HepG2 (cell line): ENCODE data around the gene LMAN2. TPM values are rescaled to one million over a fixed set of nuclear protein-coding genes. Genes with fewer than 3 reads are reported as not detected.

Experiments used
- AKNA ChIP-seq: sonication (generic); formaldehyde crosslinking; IDR thresholded peaks from 2 replicates; pipeline ENCODE4 v1.4.0; 2020; ENCODE audit warnings: missing genetic modification reagents, borderline replicate concordance
- DRAP1 ChIP-seq: IDR thresholded peaks from 2 replicates; pipeline ENCODE4 v1.6.1; 2016; ENCODE audit warnings: missing genetic modification reagents, missing compliant biosample characterization
- FLYWCH1 ChIP-seq: sonication (generic); formaldehyde crosslinking; IDR thresholded peaks from 2 replicates; pipeline ENCODE4 v1.8.1; 2023; ENCODE audit warnings: mild to moderate bottlenecking, missing genetic modification reagents
- FOXP1 ChIP-seq, 2 experiments: fragments of 450-650 bp in 1 of 2; IDR thresholded peaks; 2 replicates each; pipeline ENCODE4 v1.6.1; 2017 to 2018; ENCODE audit warnings: antibody characterized with exemption in 1 of 2
- HOXA5 ChIP-seq: sonication (generic); formaldehyde crosslinking; IDR thresholded peaks from 2 replicates; pipeline ENCODE4 v1.4.0; 2020; ENCODE audit warnings: missing genetic modification reagents
- IKZF4 ChIP-seq: sonication (generic); formaldehyde crosslinking; IDR thresholded peaks from 2 replicates; pipeline ENCODE4 v1.5.1; 2020; ENCODE audit warnings: borderline replicate concordance, mild to moderate bottlenecking, low read depth, missing genetic modification reagents; ENCODE audit errors: not compliant biosample characterization
- JUN ChIP-seq: sonication (generic); formaldehyde crosslinking; IDR thresholded peaks from 2 replicates; pipeline ENCODE4 v1.4.0; 2020; ENCODE audit warnings: mild to moderate bottlenecking, missing genetic modification reagents
- MED1 ChIP-seq: sonication (generic); formaldehyde crosslinking; IDR thresholded peaks from 2 replicates; pipeline ENCODE4 v1.4.0; 2020; ENCODE audit warnings: missing genetic modification reagents
- NPAS2 ChIP-seq: sonication (generic); formaldehyde crosslinking; IDR thresholded peaks from 2 replicates; pipeline ENCODE4 v1.8.0; 2022; ENCODE audit warnings: mild to moderate bottlenecking, missing genetic modification reagents, borderline replicate concordance
- NR2F6 ChIP-seq, 2 experiments: IDR thresholded peaks; 2 replicates each; pipeline ENCODE4 v1.6.1; 2016; ENCODE audit warnings: antibody characterized with exemption in 1 of 2, mild to moderate bottlenecking in 1 of 2
- SP5 ChIP-seq: IDR thresholded peaks from 2 replicates; pipeline ENCODE4 v1.6.1; 2016; ENCODE audit warnings: low read depth, borderline replicate concordance
- THAP11 ChIP-seq: IDR thresholded peaks from 2 replicates; pipeline ENCODE4 v1.6.1; 2016; ENCODE audit warnings: missing biosample characterization, missing genetic modification reagents
- XBP1 ChIP-seq: sonication (generic); formaldehyde crosslinking; IDR thresholded peaks from 2 replicates; pipeline ENCODE4 v1.5.0; 2020; ENCODE audit warnings: missing genetic modification reagents
- ZBTB39 ChIP-seq: sonication (generic); formaldehyde crosslinking; IDR thresholded peaks from 2 replicates; pipeline ENCODE4 v1.5.0; 2020; ENCODE audit warnings: missing genetic modification reagents
- ZFP37 ChIP-seq: sonication (generic); formaldehyde crosslinking; IDR thresholded peaks from 2 replicates; pipeline ENCODE4 v1.4.0; 2020; ENCODE audit warnings: missing genetic modification reagents, borderline replicate concordance
- ZNF282 ChIP-seq: fragments of 450-650 bp; IDR thresholded peaks from 2 replicates; pipeline ENCODE4 v1.6.1; 2018; ENCODE audit not compliant: partially characterized antibody
- ZNF317 ChIP-seq: sonication (generic); formaldehyde crosslinking; IDR thresholded peaks from 2 replicates; pipeline ENCODE4 v1.5.0; 2020; ENCODE audit warnings: mild to moderate bottlenecking, missing genetic modification reagents
- ZNF550 ChIP-seq: sonication (generic); formaldehyde crosslinking; IDR thresholded peaks from 2 replicates; pipeline ENCODE4 v1.4.0; 2020; ENCODE audit warnings: mild to moderate bottlenecking, missing genetic modification reagents, borderline replicate concordance
- ZNF768 ChIP-seq: sonication (generic); formaldehyde crosslinking; IDR thresholded peaks from 2 replicates; pipeline ENCODE4 v1.4.0; 2020; ENCODE audit warnings: missing genetic modification reagents
- ZSCAN21 ChIP-seq: sonication (generic); formaldehyde crosslinking; IDR thresholded peaks from 2 replicates; pipeline ENCODE4 v1.8.0; 2022; ENCODE audit warnings: mild to moderate bottlenecking, missing genetic modification reagents, moderate library complexity, borderline replicate concordance
- polyA plus RNA-seq, 8 experiments: library from polyadenylated mRNA; depleted of rRNA in 3 of 8; stranded (reverse) in 7 of 8; unstranded in 1 of 8; fragments of >200 nt; fragmentation: Illumina TruSeq in 4 of 8; extraction: Trizol in 4 of 8; gene quantifications; 2 replicates each; pipeline versions ENCODE4 v1.2.1 to v1.2.3, GENCODE V29; 2011 to 2016; ENCODE audit warnings: low read depth in 4 of 8, missing spikeins in 1 of 8, mixed read lengths in 1 of 8; ENCODE audit not compliant: insufficient read depth in 1 of 8
- total RNA-seq, 5 experiments: library from RNA; depleted of rRNA; stranded (reverse); fragments of >200 nt; fragmentation: Illumina TruSeq; extraction: Trizol; gene quantifications; 2 replicates each; pipeline ENCODE4 v1.2.3, GENCODE V29; 2016; ENCODE audit warnings: low read depth in 1 of 5
- TF ChIP-seq, protein P1 (sequence below): sonication (generic); formaldehyde crosslinking; IDR thresholded peaks from 2 replicates; pipeline ENCODE4 v1.5.1; 2020; ENCODE audit warnings: mild to moderate bottlenecking, moderate library complexity, missing genetic modification reagents

The LMAN2 gene
- total and polyA plus RNA-seq, 2 of the 13 experiments (the other 11 are each of a cell fraction or from before 2014, with no cell fraction given) = 191 to 197 TPM

GRCh38 chr5:177362610-177363507, 11.4 kb upstream of the LMAN2 start (continued):
- TF ChIP-seq THAP11 (CRISPR knock-in tag) = peak; percentile 45; the same call in 1 of the 2 replicates
- no peak for TF ChIP-seq DRAP1
- TF ChIP-seq MED1 = no peak
- TF ChIP-seq HOXA5 (CRISPR knock-in tag) = no peak
- TF ChIP-seq ZBTB39 (CRISPR knock-in tag) = no peak
- TF ChIP-seq ZSCAN21 (CRISPR knock-in tag) = no peak
- TF ChIP-seq IKZF4 = no peak
- TF ChIP-seq ZFP37 (CRISPR knock-in tag) = no peak
- 0 out of 2 replicates have a peak, but pooled peaks have one; percentile 18 for TF ChIP-seq ZNF317 (CRISPR knock-in tag)
- no peak for TF ChIP-seq NR2F6 (IDR thresholded peaks at IDR 0.05)
- TF ChIP-seq NR2F6 (CRISPR knock-in tag; IDR thresholded peaks at IDR 0.05) = no peak
- TF ChIP-seq XBP1 (CRISPR knock-in tag) = no peak
- TF ChIP-seq AKNA = no peak
- TF ChIP-seq NPAS2 (CRISPR knock-in tag) = no peak
- 0 out of 2 replicates have a peak, but pooled peaks have one; percentile 9 for TF ChIP-seq SP5 (CRISPR knock-in tag)
- TF ChIP-seq ZNF768 = no peak
- TF ChIP-seq FOXP1 (IDR thresholded peaks at IDR 0.05) = no peak
- no peak for TF ChIP-seq FOXP1 (CRISPR knock-in tag; IDR thresholded peaks at IDR 0.05)
- no peak for TF ChIP-seq FLYWCH1 (CRISPR knock-in tag)
- no peak for TF ChIP-seq JUN (CRISPR knock-in tag)
- no peak for TF ChIP-seq ZNF550
- no peak for TF ChIP-seq ZNF282
- TF ChIP-seq, protein P1, sequence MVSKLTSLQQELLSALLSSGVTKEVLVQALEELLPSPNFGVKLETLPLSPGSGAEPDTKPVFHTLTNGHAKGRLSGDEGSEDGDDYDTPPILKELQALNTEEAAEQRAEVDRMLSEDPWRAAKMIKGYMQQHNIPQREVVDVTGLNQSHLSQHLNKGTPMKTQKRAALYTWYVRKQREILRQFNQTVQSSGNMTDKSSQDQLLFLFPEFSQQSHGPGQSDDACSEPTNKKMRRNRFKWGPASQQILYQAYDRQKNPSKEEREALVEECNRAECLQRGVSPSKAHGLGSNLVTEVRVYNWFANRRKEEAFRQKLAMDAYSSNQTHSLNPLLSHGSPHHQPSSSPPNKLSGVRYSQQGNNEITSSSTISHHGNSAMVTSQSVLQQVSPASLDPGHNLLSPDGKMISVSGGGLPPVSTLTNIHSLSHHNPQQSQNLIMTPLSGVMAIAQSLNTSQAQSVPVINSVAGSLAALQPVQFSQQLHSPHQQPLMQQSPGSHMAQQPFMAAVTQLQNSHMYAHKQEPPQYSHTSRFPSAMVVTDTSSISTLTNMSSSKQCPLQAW = no peak
